ENCODE data around the gene MPDU1.
"Not testable (repeated sequence)": the region's sequence is repeated elsewhere in the genome, so short reads cannot be mapped to it uniquely, and the experiment has no call there.

The MPDU1 gene

GRCh38 chr17:7582396-7583252, 1.0 kb upstream of the MPDU1 start:
- DNase-seq: no peak

- no peak for DNase-seq
Measured at GRCh38 chr17:7586673-7587419, 3.2 kb downstream of the MPDU1 start.

- DNase-seq: no peak
Measured at GRCh38 chr17:7587420-7588151, 3.9 kb downstream of the MPDU1 start.

- no peak for DNase-seq
Measured at GRCh38 chr17:7588553-7589203, 5.0 kb downstream of the MPDU1 start.

- DNase-seq: no peak
Measured at GRCh38 chr17:7589204-7589868, 5.7 kb downstream of the MPDU1 start.

GRCh38 chr17:7589891-7590691, 6.4 kb downstream of the MPDU1 start, which contains the start of gene SOX15:
SOX15 (minus strand) TSS chr17:7590094; CDS start chr17:7589676, 418 bp downstream.
- DNase-seq: no peak

GRCh38 chr17:7590743-7591142, 7.1 kb downstream of the MPDU1 start:
- DNase-seq: no peak

- no peak for DNase-seq
Measured at GRCh38 chr17:7591596-7591995, 7.9 kb downstream of the MPDU1 start.

GRCh38 chr17:7592422-7593021, 8.9 kb downstream of the MPDU1 start:
- no peak for DNase-seq

GRCh38 chr17:7593296-7593695, 9.6 kb downstream of the MPDU1 start:
- no peak for DNase-seq

- not testable (repeated sequence) for DNase-seq
Measured at GRCh38 chr17:7597561-7597960, 13.9 kb downstream of the MPDU1 start.

GRCh38 chr17:7606280-7606679, 22.6 kb downstream of the MPDU1 start:
- no peak for DNase-seq

- peak; percentile 0 for DNase-seq
Measured at GRCh38 chr17:7610641-7611040, 27.0 kb downstream of the MPDU1 start.

- DNase-seq: no peak
Measured at GRCh38 chr17:7611635-7612293, 28.1 kb downstream of the MPDU1 start.

- DNase-seq: no peak
Measured at GRCh38 chr17:7612294-7612640, 28.6 kb downstream of the MPDU1 start.

- no peak for DNase-seq
Measured at GRCh38 chr17:7613769-7614424, 30.2 kb downstream of the MPDU1 start.

- DNase-seq: peak; percentile 98
Measured at GRCh38 chr17:7614425-7615264, 31.0 kb downstream of the MPDU1 start, which contains the start of gene FXR2. FXR2 (minus strand) TSS chr17:7614897; CDS start chr17:7614532, 365 bp downstream.

- no peak for DNase-seq
Measured at GRCh38 chr17:7615265-7615747, 31.7 kb downstream of the MPDU1 start.

GRCh38 chr17:7618608-7619007, 35.0 kb downstream of the MPDU1 start:
- no peak for DNase-seq

All from NCI-H345 (cell line).